Naive B cell (primary cell): Measurements from ENCODE around the gene PTPRT. TPM values are rescaled to one million over a fixed set of nuclear protein-coding genes. Genes with fewer than 3 reads are reported as not detected.

ENCODE experiments used
- ATAC-seq, 2 donors: fragments of 150-1000 bp; cut with Tn5 transposase; 2 replicates each; pipeline ENCODE4 v1.10.0; 2021; ENCODE audit warnings: low read depth in 2 of 2, mild to moderate bottlenecking in 2 of 2, moderate library complexity in 2 of 2
- DNase-seq: peaks from one replicate; pipeline ENCODE4 v3.0.0; 2022
- H3K27ac Mint-ChIP-seq, 6 donors: one replicate each; pipeline ENCODE4 v1.8.0; 2020 to 2022; ENCODE audit warnings: mild to moderate bottlenecking in 6 of 6, mixed read lengths in 6 of 6, moderate library complexity in 5 of 6, inconsistent platforms in 2 of 6
- H3K27me3 Mint-ChIP-seq, 3 donors: one replicate each; pipeline ENCODE4 v1.8.0; 2021 to 2022; ENCODE audit warnings: mixed read lengths in 3 of 3, mild to moderate bottlenecking in 1 of 3
- H3K36me3 Mint-ChIP-seq, 2 donors: one replicate each; pipeline ENCODE4 v1.8.0; 2020 to 2022; ENCODE audit warnings: mixed read lengths in 2 of 2, inconsistent platforms in 1 of 2, mild to moderate bottlenecking in 1 of 2
- H3K4me1 Mint-ChIP-seq, 3 donors: one replicate each; pipeline ENCODE4 v1.8.0; 2020 to 2022; ENCODE audit warnings: mixed read lengths in 3 of 3, inconsistent platforms in 1 of 3, mild to moderate bottlenecking in 1 of 3, moderate library complexity in 1 of 3
- H3K4me3 Mint-ChIP-seq, 8 donors: one replicate each; pipeline ENCODE4 v1.8.0; 2020 to 2022; ENCODE audit warnings: mild to moderate bottlenecking in 8 of 8, mixed read lengths in 8 of 8, moderate library complexity in 8 of 8, inconsistent platforms in 2 of 8
- H3K9me3 Mint-ChIP-seq, 7 donors: one replicate each; pipeline ENCODE4 v1.8.0; 2020 to 2022; ENCODE audit warnings: mixed read lengths in 7 of 7, mild to moderate bottlenecking in 5 of 7, inconsistent platforms in 2 of 7, moderate library complexity in 1 of 7
- polyA plus RNA-seq, 6 donors: library from polyadenylated mRNA; unstranded; fragments of 300-500 nt; fragmentation: Illumina TruSeq; gene quantifications; one replicate each; pipeline ENCODE4 v1.2.3, GENCODE V29; 2021; ENCODE audit warnings: low read depth in 6 of 6

The PTPRT gene
- polyA plus RNA-seq, 6 donors from 2014 or later = not detected

GRCh38 chr20:42350521-42350920 lies 839.2 kb downstream of the PTPRT start:
- ATAC-seq = no peak
- Mint-ChIP-seq H3K36me3 (no peaks in the 10 kb centered on the region), H3K27me3 (peaks cover 0 to 6% (median 0%) of the 10 kb centered on the region in 3 donors), H3K4me1 (no peaks in the 10 kb centered on the region), H3K27ac (no peak overlapping the region), H3K9me3 (peaks cover 0 to 9% (median 0%) of the 10 kb centered on the region in 7 donors), H3K4me3 (no peak overlapping the region)
- DNase-seq = no peak

- Mint-ChIP-seq H3K27me3 (no peaks in the 10 kb centered on the region), H3K4me3 (no peak overlapping the region), H3K4me1 (no peaks in the 10 kb centered on the region), H3K27ac (peak overlapping the region in 1 of 6 donors; percentile 12), H3K9me3 (peaks cover 0 to 9% (median 2%) of the 10 kb centered on the region in 7 donors), H3K36me3 (no peaks in the 10 kb centered on the region)
- ATAC-seq = no peak
- no peak for DNase-seq
Measured at GRCh38 chr20:42346189-42347170, 843.2 kb downstream of the PTPRT start.

DNA sequence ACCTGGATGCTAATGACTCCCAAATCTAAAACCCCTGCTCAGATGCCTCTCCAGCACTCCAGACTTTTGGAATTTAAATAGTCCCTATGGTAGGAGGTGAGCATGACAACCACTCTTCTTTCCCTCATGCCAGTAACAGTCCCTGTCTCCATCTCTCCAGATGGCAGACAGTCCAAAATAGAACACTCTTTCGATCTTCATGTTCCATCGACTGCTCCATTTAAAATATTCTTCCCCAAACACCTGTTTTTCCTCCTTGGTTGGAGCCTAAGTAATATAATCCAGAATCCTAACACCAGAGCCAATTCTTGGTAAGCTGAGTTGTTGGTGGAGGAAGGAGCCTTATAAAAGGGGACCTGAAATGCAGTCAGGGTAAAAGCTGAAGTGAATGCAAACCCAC lies 848.1 kb downstream of the PTPRT start:
- no peaks in the 10 kb centered on the region for H3K4me1 Mint-ChIP-seq
- ATAC-seq (no peak), DNase-seq (no peak)
- H3K27ac Mint-ChIP-seq = no peak overlapping the region
- peaks cover 0 to 9% (median 2%) of the 10 kb centered on the region in 7 donors for H3K9me3 Mint-ChIP-seq
- no peak overlapping the region for H3K4me3 Mint-ChIP-seq
- H3K36me3 Mint-ChIP-seq = no peaks in the 10 kb centered on the region
- H3K27me3 Mint-ChIP-seq = no peaks in the 10 kb centered on the region

DNA sequence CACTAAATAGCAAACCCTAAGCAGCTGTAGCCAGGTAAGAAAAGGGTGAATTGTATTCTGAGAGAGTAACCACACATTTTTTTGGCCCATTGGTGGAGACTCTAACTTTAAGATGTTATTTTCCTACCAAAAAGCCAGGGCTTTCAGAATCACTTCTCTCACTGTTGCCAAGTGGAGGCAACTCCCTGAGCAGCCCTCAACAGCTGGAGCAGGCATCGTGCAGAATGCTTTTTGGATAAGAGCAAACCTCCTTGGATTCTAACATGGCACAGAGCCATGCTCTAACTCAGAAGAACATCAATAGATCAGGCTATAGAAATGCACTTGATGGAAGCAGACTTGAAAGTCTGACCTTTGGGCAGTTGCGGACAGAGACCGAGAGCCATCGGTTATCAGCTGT lies 849.3 kb downstream of the PTPRT start:
- DNase-seq (no peak), ATAC-seq (no peak)
- no peaks in the 10 kb centered on the region for H3K4me1 Mint-ChIP-seq
- H3K36me3 Mint-ChIP-seq = no peaks in the 10 kb centered on the region
- H3K4me3 Mint-ChIP-seq = no peak overlapping the region
- H3K27me3 Mint-ChIP-seq = no peaks in the 10 kb centered on the region
- H3K9me3 Mint-ChIP-seq = peaks cover 0 to 9% (median 3%) of the 10 kb centered on the region in 7 donors
- H3K27ac Mint-ChIP-seq = no peak overlapping the region

DNA sequence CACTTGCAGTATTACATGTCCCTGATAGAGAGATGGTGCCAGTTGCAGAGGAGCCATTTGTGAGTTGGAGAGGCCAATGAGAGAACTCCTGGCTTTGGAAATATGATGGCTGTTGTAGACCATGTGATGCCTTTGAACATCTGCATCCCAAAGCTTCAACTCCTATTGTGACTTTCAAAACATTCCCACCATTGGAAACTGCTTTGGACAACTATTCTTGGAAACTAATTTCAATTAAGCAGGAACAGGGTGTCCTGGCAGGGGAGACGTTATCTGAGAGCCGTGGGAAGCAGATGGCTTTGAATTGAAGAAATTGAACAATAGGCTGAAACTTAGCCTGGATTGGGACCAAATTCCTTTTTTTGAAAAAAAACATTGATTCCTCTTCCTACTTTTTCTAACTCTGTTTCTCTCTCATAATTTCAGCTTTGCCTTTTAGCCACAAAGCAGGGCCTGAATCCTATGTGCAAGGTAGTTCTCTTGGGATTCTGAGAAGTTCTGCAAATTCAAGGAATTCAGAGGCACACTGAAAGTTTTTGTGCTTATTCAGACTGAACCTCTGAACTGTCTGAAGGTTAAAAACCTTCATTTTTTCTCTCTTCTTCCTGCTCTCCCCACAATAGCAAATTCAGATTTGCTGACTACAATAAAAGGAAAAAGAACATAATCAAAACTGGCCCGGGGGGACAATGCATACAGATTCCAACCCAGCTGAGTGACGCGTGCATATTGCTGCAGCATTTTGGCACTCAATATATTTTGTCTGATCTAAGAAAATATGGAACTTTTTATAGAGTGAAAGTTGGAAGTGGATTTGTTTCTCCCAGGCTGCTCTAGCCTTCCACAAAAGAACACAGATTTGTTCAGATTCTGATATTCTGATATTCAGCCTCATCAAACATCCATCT lies 851.2 kb downstream of the PTPRT start:
- no peaks in the 10 kb centered on the region for H3K27me3 Mint-ChIP-seq
- peaks cover 0 to 10% (median 5%) of the 10 kb centered on the region in 7 donors for H3K9me3 Mint-ChIP-seq
- no peaks in the 10 kb centered on the region for H3K4me1 Mint-ChIP-seq
- H3K27ac Mint-ChIP-seq = no peak overlapping the region
- H3K36me3 Mint-ChIP-seq = peaks cover 0 to 7% of the 10 kb centered on the region in 2 donors
- ATAC-seq (no peak), DNase-seq (no peak)
- no peak overlapping the region for H3K4me3 Mint-ChIP-seq

- H3K4me3 Mint-ChIP-seq = no peak overlapping the region
- H3K9me3 Mint-ChIP-seq = peaks cover 0 to 9% (median 7%) of the 10 kb centered on the region in 7 donors
- H3K36me3 Mint-ChIP-seq = peaks cover 0 to 7% of the 10 kb centered on the region in 2 donors
- ATAC-seq (no peak), DNase-seq (no peak)
- no peaks in the 10 kb centered on the region for H3K27me3 Mint-ChIP-seq
- H3K27ac Mint-ChIP-seq = no peak overlapping the region
- H3K4me1 Mint-ChIP-seq = no peaks in the 10 kb centered on the region
Measured at GRCh38 chr20:42336576-42336975, 853.1 kb downstream of the PTPRT start.

- H3K4me3 Mint-ChIP-seq = no peak overlapping the region
- no peaks in the 10 kb centered on the region for H3K36me3 Mint-ChIP-seq
- no peak overlapping the region for H3K27ac Mint-ChIP-seq
- no peak for DNase-seq
- no peak for ATAC-seq
- peaks cover 0 to 12% (median 6%) of the 10 kb centered on the region in 7 donors for H3K9me3 Mint-ChIP-seq
- no peaks in the 10 kb centered on the region for H3K4me1 Mint-ChIP-seq
- no peaks in the 10 kb centered on the region for H3K27me3 Mint-ChIP-seq
Measured at GRCh38 chr20:42319252-42320013, 870.3 kb downstream of the PTPRT start.

GRCh38 chr20:42313704-42314103 lies 876.0 kb downstream of the PTPRT start:
- Mint-ChIP-seq H3K4me3 (no peak overlapping the region), H3K9me3 (peaks cover 0 to 10% (median 3%) of the 10 kb centered on the region in 7 donors), H3K36me3 (no peaks in the 10 kb centered on the region), H3K27me3 (no peaks in the 10 kb centered on the region), H3K27ac (no peak overlapping the region), H3K4me1 (no peaks in the 10 kb centered on the region)
- DNase-seq (no peak), ATAC-seq (no peak)

DNA sequence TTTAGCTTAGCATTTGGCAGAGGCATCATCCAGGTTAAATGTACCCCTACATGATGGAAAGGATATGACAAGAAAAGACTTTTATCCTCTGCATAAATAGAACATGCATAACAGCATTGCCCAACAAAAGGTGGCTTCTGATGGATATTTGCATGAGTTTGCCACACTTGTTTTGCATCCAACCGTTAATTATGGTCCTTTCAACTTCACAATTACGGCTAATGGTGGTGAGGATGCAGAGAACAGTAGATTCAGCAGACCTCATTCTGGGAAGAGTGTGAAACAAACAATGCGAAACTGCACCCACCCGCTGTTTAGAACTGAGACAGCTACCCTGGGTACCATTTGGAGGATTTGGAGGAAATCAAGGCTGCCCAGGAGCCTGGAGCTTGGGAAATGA lies 880.7 kb downstream of the PTPRT start:
- Mint-ChIP-seq H3K4me1 (no peaks in the 10 kb centered on the region), H3K36me3 (no peaks in the 10 kb centered on the region), H3K4me3 (no peak overlapping the region), H3K27ac (no peak overlapping the region), H3K27me3 (no peaks in the 10 kb centered on the region), H3K9me3 (peaks cover 0 to 5% (median 0%) of the 10 kb centered on the region in 7 donors)
- DNase-seq (no peak), ATAC-seq (no peak)

GRCh38 chr20:42308171-42308570 lies 881.5 kb downstream of the PTPRT start:
- H3K4me1 Mint-ChIP-seq = no peaks in the 10 kb centered on the region
- H3K36me3 Mint-ChIP-seq = no peaks in the 10 kb centered on the region
- no peak for DNase-seq
- ATAC-seq = no peak
- H3K27ac Mint-ChIP-seq = no peak overlapping the region
- H3K27me3 Mint-ChIP-seq = no peaks in the 10 kb centered on the region
- no peak overlapping the region for H3K4me3 Mint-ChIP-seq
- peaks cover 0 to 9% (median 0%) of the 10 kb centered on the region in 7 donors for H3K9me3 Mint-ChIP-seq

DNA sequence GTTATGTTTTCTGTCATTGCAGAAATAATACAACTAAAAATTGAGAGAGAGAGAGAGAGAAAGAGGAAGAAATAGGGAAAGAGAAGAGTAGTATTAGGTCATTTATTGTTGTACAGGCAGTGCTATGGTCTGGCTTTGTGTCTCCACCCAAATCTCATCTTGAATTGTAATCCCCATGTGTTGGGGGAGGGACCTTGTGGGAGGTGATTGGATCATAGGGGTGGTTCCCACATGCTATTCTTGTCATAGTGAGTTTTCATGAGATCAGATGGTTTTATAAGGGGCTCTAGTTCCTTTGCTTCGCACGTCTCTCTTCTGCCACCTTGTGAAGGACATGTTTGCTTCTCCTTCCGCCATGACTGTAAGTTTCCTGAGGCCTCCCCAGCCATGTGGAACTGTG lies 894.1 kb downstream of the PTPRT start:
- no peak for DNase-seq
- no peaks in the 10 kb centered on the region for H3K27me3 Mint-ChIP-seq
- no peak for ATAC-seq
- no peak overlapping the region for H3K4me3 Mint-ChIP-seq
- H3K36me3 Mint-ChIP-seq = no peaks in the 10 kb centered on the region
- H3K4me1 Mint-ChIP-seq = no peaks in the 10 kb centered on the region
- H3K27ac Mint-ChIP-seq = no peak overlapping the region
- peaks cover 0 to 6% (median 0%) of the 10 kb centered on the region in 7 donors for H3K9me3 Mint-ChIP-seq

GRCh38 chr20:42294976-42295375 lies 894.7 kb downstream of the PTPRT start:
- DNase-seq (no peak), ATAC-seq (no peak)
- Mint-ChIP-seq H3K4me3 (no peak overlapping the region), H3K27me3 (no peaks in the 10 kb centered on the region), H3K27ac (no peak overlapping the region), H3K4me1 (no peaks in the 10 kb centered on the region), H3K36me3 (no peaks in the 10 kb centered on the region), H3K9me3 (peaks cover 0 to 7% (median 0%) of the 10 kb centered on the region in 7 donors)

DNA sequence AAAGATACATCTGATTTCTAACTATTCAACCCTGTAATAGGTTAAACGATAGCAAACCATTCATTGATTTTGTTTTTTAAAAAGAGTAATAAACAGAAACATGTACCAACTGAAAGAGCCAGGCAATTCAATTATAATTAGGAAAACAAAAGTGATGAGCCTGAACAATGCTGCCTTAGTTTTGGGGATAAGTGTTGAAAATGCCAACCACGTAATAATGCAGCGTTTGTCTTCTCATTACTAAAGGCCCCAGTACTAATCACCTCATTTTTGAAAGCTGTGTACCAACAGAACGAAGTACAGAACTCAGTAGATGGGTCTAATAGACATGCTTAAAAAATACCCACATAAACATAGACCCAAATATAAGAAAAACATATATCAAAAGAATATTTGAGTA lies 907.9 kb downstream of the PTPRT start:
- peaks cover 0 to 24% (median 7%) of the 10 kb centered on the region in 7 donors for H3K9me3 Mint-ChIP-seq
- H3K27ac Mint-ChIP-seq = no peak overlapping the region
- H3K4me3 Mint-ChIP-seq = no peak overlapping the region
- H3K36me3 Mint-ChIP-seq = no peaks in the 10 kb centered on the region
- ATAC-seq (no peak), DNase-seq (no peak)
- H3K27me3 Mint-ChIP-seq = no peaks in the 10 kb centered on the region
- no peaks in the 10 kb centered on the region for H3K4me1 Mint-ChIP-seq
